Lower leg skin (tissue), 4 donors: ENCODE measurements around the gene LMBRD1. TPM values are rescaled to one million over a fixed set of nuclear protein-coding genes. Genes with fewer than 3 reads are reported as not detected.

ENCODE experiments used
- DNase-seq, 2 donors: peaks; one replicate each; pipeline ENCODE4 v3.0.0-alpha.2; 2019; ENCODE audit warnings: low spot score in 2 of 2
- H3K4me3 ChIP-seq: fragments of 200-600 bp; sonication (generic); 2 replicates; pipeline ENCODE4 v1.5.1; 2017; ENCODE audit warnings: mild to moderate bottlenecking, low read depth; ENCODE audit not compliant: poor library complexity, severe bottlenecking
- POLR2A ChIP-seq, 2 donors: fragments of 450-650 bp; IDR thresholded peaks; one replicate each; pipeline ENCODE4 v1.6.1; 2016 to 2017; ENCODE audit warnings: antibody characterized with exemption in 2 of 2, mild to moderate bottlenecking in 1 of 2, moderate library complexity in 1 of 2
- WGBS, 2 donors: methylation state at CpG; one replicate each; pipeline ENCODE4 v1.1.5; 2018; 5-methylcytosine and 5-hydroxymethylcytosine counted together
- intact Hi-C: fragments of 100-400 bp; cut with DNase I; formaldehyde crosslinking; loops from one replicate; pipeline ENCODE4 v1.15.0; 2023; ENCODE audit warnings: low total_unique reads
- total RNA-seq, 4 donors: library from RNA; depleted of rRNA; stranded (reverse); fragments of >200 nt; gene quantifications; one replicate each; pipeline ENCODE4 v1.1.0, GENCODE V29; 2016
- TF ChIP-seq, protein P1 (sequence below), 3 donors: fragments of 450-650 bp; IDR thresholded peaks; one replicate each; pipeline ENCODE4 v1.5.1; 2016; ENCODE audit warnings: antibody characterized with exemption in 3 of 3, mild to moderate bottlenecking in 3 of 3, moderate library complexity in 2 of 3

The LMBRD1 gene
- total RNA-seq, 4 donors from 2014 or later = 61.1 to 67.4 (median 65.0) TPM

- H3K4me3 ChIP-seq = no peak overlapping the region
- 70 to 78% methylated on average over 3 of the region's 3 CpGs for WGBS, 2 donors
- intact Hi-C loops = no loop called here
- no peak for DNase-seq
- no peak for TF ChIP-seq POLR2A (IDR thresholded peaks at IDR 0.05)
- TF ChIP-seq, protein P1, sequence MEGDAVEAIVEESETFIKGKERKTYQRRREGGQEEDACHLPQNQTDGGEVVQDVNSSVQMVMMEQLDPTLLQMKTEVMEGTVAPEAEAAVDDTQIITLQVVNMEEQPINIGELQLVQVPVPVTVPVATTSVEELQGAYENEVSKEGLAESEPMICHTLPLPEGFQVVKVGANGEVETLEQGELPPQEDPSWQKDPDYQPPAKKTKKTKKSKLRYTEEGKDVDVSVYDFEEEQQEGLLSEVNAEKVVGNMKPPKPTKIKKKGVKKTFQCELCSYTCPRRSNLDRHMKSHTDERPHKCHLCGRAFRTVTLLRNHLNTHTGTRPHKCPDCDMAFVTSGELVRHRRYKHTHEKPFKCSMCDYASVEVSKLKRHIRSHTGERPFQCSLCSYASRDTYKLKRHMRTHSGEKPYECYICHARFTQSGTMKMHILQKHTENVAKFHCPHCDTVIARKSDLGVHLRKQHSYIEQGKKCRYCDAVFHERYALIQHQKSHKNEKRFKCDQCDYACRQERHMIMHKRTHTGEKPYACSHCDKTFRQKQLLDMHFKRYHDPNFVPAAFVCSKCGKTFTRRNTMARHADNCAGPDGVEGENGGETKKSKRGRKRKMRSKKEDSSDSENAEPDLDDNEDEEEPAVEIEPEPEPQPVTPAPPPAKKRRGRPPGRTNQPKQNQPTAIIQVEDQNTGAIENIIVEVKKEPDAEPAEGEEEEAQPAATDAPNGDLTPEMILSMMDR (IDR thresholded peaks at IDR 0.05) = no peak
These were observed 66.8 kb downstream of the LMBRD1 start for GRCh38 chr6:69729870-69730449.

GRCh38 chr6:69722683-69723082 lies 74.1 kb downstream of the LMBRD1 start:
- DNase-seq = no peak
- no peak overlapping the region for H3K4me3 ChIP-seq
- WGBS, 2 donors = 98 to 99% methylated on average over 3 of the region's 3 CpGs
- TF ChIP-seq POLR2A (IDR thresholded peaks at IDR 0.05) = no peak
- intact Hi-C loops = no loop called here

- intact Hi-C loops = no loop called here
- 52 to 57% methylated on average over 2 of the region's 2 CpGs for WGBS, 2 donors
- TF ChIP-seq POLR2A (IDR thresholded peaks at IDR 0.05) = no peak
- TF ChIP-seq, protein P1 (IDR thresholded peaks at IDR 0.05) = no peak
- no peak overlapping the region for H3K4me3 ChIP-seq
- no peak for DNase-seq
These were observed 77.1 kb downstream of the LMBRD1 start for GRCh38 chr6:69719602-69720193.

- TF ChIP-seq, protein P1 (IDR thresholded peaks at IDR 0.05) = no peak
- no peak for DNase-seq
- intact Hi-C loops = no loop called here
- H3K4me3 ChIP-seq = no peak overlapping the region
- WGBS, 2 donors = 96 to 100% methylated on average over 1 of the region's 1 CpG
These were observed 90.1 kb downstream of the LMBRD1 start for GRCh38 chr6:69706724-69707123.

DNA sequence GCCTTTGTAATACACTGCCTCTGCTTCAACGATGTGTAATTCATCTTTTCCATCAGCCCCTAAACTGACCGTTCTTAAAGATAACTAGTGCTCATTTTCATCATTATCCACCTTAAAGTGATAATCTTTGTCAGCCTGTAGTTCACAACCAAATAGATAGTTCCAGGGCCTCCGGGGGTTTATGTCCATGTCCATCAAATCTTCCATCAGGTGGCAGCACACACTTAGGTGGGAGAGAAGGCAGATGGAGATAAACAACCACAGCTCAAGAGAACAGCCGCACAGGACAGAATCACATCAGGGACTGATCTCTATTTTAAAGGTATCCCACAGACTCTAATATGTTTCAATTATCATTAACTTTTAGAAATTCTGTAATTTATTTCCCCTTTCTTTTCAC lies 90.9 kb downstream of the LMBRD1 start:
- H3K4me3 ChIP-seq = no peak overlapping the region
- no peak for DNase-seq
- 92 to 95% methylated on average over 4 of the region's 4 CpGs for WGBS, 2 donors
- intact Hi-C loops = no loop called here
- TF ChIP-seq POLR2A (IDR thresholded peaks at IDR 0.05) = no peak
- TF ChIP-seq, protein P1 (IDR thresholded peaks at IDR 0.05) = no peak

DNA sequence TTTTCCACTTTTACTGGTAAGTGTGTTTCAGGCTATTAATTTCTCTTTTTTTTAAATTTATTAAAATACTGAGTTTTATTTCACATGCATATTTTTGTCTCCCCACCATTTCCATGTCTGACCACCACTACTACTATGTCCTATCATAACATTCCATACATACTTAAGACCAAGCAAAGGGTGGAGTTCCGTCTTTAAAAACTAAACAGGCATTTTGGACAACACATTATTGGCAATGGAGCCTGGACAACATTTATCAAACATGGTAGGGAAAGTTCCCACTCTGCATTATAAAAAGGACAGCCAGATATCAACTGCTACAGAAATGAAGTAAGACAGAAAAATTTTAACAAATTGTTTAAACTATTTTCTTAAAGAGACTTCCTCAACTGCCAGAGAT lies 91.9 kb downstream of the LMBRD1 start:
- no peak for DNase-seq
- intact Hi-C loops = no loop called here
- TF ChIP-seq, protein P1 (IDR thresholded peaks at IDR 0.05) = no peak
- TF ChIP-seq POLR2A (IDR thresholded peaks at IDR 0.05) = no peak
- WGBS, 2 donors = 89 to 95% methylated on average over 1 of the region's 1 CpG
- H3K4me3 ChIP-seq = no peak overlapping the region
